HFF-Myc (cell line): ENCODE measurements around the gene SKOR1.

Experiments used
- DNase-seq: peaks from one replicate; pipeline ENCODE4 v3.0.0-alpha.2; 2011; ENCODE audit warnings: low read depth; ENCODE audit errors: extremely low read depth
- H3K4me3 ChIP-seq: replicated peaks from 2 replicates; pipeline ENCODE4 v1.5.1; 2011; ENCODE audit warnings: low read depth, mild to moderate bottlenecking, control low read depth, low read length
- TF ChIP-seq, protein P1 (sequence below): IDR thresholded peaks from 2 replicates; pipeline ENCODE4 v1.5.1; 2012; ENCODE audit warnings: mild to moderate bottlenecking, low read depth, low read length, control low read depth; ENCODE audit errors: missing control alignments

Gene SKOR1

DNA sequence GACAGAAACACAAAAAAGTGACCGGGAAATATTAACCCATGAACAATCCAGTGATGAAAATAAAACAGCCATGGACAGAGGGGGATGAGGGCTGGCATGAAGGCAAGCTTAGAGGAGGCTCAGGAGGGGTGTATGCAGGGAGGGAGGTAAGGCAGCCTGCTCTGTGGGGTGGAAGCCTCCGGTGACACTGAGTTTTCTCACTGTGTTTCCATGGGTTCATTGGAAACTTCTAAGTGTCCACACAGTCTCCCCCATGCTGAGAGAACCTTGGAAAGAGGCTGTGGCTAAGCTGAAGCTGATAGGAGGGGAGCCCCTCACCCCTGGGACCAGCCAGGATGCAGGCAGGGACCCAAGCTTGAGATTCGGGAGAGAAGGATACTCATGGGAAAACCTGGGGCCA lies 6.8 kb upstream of the SKOR1 start:
- no peak for DNase-seq
- H3K4me3 ChIP-seq: no peak overlapping the region
- TF ChIP-seq, protein P1, sequence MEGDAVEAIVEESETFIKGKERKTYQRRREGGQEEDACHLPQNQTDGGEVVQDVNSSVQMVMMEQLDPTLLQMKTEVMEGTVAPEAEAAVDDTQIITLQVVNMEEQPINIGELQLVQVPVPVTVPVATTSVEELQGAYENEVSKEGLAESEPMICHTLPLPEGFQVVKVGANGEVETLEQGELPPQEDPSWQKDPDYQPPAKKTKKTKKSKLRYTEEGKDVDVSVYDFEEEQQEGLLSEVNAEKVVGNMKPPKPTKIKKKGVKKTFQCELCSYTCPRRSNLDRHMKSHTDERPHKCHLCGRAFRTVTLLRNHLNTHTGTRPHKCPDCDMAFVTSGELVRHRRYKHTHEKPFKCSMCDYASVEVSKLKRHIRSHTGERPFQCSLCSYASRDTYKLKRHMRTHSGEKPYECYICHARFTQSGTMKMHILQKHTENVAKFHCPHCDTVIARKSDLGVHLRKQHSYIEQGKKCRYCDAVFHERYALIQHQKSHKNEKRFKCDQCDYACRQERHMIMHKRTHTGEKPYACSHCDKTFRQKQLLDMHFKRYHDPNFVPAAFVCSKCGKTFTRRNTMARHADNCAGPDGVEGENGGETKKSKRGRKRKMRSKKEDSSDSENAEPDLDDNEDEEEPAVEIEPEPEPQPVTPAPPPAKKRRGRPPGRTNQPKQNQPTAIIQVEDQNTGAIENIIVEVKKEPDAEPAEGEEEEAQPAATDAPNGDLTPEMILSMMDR: no peak

GRCh38 chr15:67819636-67820035 lies 5.7 kb upstream of the SKOR1 start:
- H3K4me3 ChIP-seq: no peak overlapping the region
- DNase-seq: no peak
- TF ChIP-seq, protein P1: no peak

DNA sequence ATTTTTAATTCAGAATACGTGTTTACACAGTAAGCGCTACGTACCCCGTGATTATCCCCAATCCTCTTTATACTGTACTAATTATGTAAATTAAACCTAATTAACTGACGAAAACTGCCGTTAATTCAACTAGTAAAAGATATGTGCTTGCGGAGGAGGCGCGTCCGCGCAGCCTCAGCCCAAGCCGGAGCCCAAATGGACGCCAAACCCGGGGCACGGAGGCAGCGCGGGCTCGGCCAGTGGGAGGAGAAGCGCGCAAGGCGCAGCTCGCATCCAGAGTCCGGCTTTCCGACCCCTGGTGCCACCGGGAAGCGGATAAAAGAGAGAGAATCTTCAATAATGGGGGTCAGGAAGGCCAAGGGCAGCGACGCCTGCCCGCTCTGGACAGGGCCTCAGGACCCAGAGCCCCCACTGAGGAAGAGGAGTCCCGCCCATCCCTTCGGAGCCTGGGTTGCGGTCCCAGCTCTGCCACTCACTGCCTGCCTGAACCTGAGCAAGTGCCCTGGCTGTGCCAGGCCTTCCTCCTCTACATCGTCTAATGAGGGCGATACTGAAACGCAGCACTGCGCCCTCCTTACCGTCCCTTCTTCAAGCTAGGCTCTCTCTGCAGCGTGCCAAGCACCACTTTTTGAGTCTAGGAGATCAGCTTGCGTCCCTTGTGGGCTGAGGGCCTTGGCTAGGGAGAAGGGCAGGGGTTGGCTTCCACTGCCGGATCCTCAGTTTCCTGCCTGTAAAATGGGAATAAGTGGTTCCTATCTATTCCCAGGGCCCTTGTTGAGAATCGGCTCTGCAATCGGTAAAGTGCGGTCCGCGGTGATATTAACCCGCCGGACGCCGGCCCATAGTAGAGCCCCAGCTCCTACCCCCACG lies 5.0 kb upstream of the SKOR1 start:
- H3K4me3 ChIP-seq: no peak overlapping the region
- TF ChIP-seq, protein P1: no peak
- no peak for DNase-seq

DNA sequence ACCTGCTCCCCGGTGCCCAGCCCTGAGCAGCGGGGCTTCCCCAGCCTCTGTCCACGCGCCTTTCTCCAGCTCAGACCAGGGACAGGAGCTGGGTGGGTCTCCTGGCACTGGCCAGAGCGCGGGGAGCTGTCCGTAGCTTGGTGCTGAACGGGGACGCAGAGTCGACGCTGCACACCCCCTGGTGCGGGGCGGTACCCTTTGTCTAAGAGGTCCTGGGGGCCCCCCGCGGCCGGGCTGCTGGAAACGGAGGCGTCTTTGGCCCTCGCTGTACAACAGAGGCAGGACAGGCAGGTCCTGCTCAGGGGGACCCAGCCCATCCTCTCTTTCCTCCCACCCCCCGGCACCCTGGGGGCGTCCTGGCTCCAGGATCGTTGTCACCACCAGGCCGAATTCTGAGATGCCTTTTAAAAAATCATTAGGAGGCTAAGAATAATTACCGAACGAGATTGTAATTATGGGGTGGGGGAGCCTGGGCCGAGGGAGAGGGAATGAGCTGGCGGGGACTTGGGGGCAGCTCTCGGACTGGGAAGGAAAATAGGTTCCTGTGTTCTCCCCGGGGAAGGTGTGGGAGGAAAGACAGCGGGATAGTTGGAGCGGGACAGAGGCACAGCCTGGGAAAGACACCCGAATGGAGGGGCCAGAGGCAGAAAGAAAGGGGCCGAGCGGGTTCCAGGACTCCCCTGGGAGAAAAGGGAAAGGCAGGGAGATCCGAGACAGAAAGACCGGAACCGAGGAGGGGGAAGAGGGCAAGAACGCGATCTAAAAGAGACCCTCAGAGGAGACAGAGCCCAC lies 4.1 kb upstream of the SKOR1 start:
- no peak for DNase-seq
- TF ChIP-seq, protein P1: no peak
- H3K4me3 ChIP-seq: no peak overlapping the region

GRCh38 chr15:67821784-67822440 lies 3.4 kb upstream of the SKOR1 start:
- no peak overlapping the region for H3K4me3 ChIP-seq
- no peak for DNase-seq
- TF ChIP-seq, protein P1: no peak

GRCh38 chr15:67822537-67823313 lies 2.6 kb upstream of the SKOR1 start:
- TF ChIP-seq, protein P1: no peak
- DNase-seq: no peak
- no peak overlapping the region for H3K4me3 ChIP-seq
